Activated CD8-positive, alpha-beta T cell treated with anti-CD3 and anti-CD28 coated beads for 36 hours (primary cell): ENCODE results near the gene RNF150. TPM values are rescaled to one million over a fixed set of nuclear protein-coding genes. Genes with fewer than 3 reads are reported as not detected.

Experiments
- ATAC-seq: fragments of 200-7000 bp; cut with Tn5 transposase; one replicate; pipeline ENCODE4 v1.10.0; 2021; ENCODE audit warnings: mild to moderate bottlenecking, moderate library complexity
- CTCF ChIA-PET: fragments of 350-600 bp; sonication (Branson Sonifier 250); formaldehyde crosslinking; loops from one replicate; lab custom pipeline; 2021; ENCODE audit warnings: antibody characterized with exemption; lab: Charles Lee
- POLR2A ChIA-PET: fragments of 350-600 bp; sonication (Branson Sonifier 250); formaldehyde crosslinking; loops from one replicate; lab custom pipeline; 2021; ENCODE audit warnings: antibody characterized with exemption; lab: Charles Lee
- DNase-seq: peaks from one replicate; pipeline ENCODE4 v3.0.0-alpha.2; 2020
- H3K27ac Mint-ChIP-seq: one replicate; pipeline ENCODE4 v1.8.0; 2021; ENCODE audit warnings: mild to moderate bottlenecking, mixed read lengths
- H3K27me3 Mint-ChIP-seq: one replicate; pipeline ENCODE4 v1.8.0; 2021; ENCODE audit warnings: mixed read lengths
- H3K36me3 Mint-ChIP-seq: one replicate; pipeline ENCODE4 v1.8.0; 2021; ENCODE audit warnings: low read depth, mixed read lengths
- H3K4me1 Mint-ChIP-seq: one replicate; pipeline ENCODE4 v1.8.0; 2021; ENCODE audit warnings: low read depth, mixed read lengths
- H3K4me3 Mint-ChIP-seq: one replicate; pipeline ENCODE4 v1.8.0; 2021; ENCODE audit warnings: mild to moderate bottlenecking, moderate library complexity, mixed read lengths
- H3K9me3 Mint-ChIP-seq: one replicate; pipeline ENCODE4 v1.8.0; 2021; ENCODE audit warnings: mixed read lengths
- intact Hi-C: fragments of 100-400 bp; cut with micrococcal nuclease; formaldehyde crosslinking; loops from one replicate; pipeline ENCODE4 v1.10.0; 2022
- total RNA-seq, 2 experiments: library from RNA; stranded (reverse); gene quantifications; one replicate each; pipeline ENCODE4 v1.2.3, GENCODE V29; 2021
- TF ChIP-seq, protein P1 (sequence below): fragments of 200-600 bp; IDR thresholded peaks from one replicate; pipeline ENCODE4 v1.8.0; 2022; ENCODE audit warnings: antibody characterized with exemption, mild to moderate bottlenecking

RNF150 gene
- total RNA-seq, 2 experiments from 2014 or later, result 0.09 to 0.43 TPM

DNA sequence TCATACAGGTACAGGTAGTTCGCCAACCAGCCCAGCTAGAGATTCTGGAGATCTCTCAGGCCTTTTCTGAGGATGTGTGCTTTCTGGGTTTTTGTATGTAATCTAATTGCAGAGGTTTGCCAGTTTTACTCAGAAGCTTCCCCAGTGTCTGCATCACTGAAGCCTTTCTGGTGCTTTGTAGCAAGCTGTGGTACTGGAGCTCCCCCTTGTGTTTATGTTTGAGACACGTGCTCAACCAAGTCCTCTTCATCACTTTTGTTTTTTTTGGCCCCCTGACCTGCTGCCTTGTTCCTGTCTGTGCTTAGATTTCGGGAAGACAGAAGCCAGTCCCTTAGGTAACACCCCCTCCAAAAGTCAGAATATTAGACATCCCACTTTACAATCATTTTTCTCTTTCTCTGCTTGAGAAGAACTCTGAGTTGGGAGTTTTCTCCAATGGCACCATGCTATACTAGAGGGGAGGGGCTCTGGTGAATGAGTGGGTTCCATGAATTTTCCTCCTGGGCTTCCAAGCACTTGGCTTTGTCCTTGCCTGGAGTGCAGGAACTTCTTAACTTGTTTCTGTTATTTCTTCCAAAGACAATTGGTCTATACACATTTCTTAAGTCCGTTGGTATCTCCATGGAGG is 248.7 kb downstream of the RNF150 start:
- intact Hi-C loops, result no loop called here
- DNase-seq (peak; percentile 44), ATAC-seq (peak; percentile 34)
- peaks cover 16% of the 10 kb centered on the region for H3K9me3 Mint-ChIP-seq
- H3K36me3 Mint-ChIP-seq, result no peaks in the 10 kb centered on the region
- no peaks in the 10 kb centered on the region for H3K27me3 Mint-ChIP-seq
- H3K4me3 Mint-ChIP-seq, result no peak overlapping the region
- TF ChIP-seq, protein P1, sequence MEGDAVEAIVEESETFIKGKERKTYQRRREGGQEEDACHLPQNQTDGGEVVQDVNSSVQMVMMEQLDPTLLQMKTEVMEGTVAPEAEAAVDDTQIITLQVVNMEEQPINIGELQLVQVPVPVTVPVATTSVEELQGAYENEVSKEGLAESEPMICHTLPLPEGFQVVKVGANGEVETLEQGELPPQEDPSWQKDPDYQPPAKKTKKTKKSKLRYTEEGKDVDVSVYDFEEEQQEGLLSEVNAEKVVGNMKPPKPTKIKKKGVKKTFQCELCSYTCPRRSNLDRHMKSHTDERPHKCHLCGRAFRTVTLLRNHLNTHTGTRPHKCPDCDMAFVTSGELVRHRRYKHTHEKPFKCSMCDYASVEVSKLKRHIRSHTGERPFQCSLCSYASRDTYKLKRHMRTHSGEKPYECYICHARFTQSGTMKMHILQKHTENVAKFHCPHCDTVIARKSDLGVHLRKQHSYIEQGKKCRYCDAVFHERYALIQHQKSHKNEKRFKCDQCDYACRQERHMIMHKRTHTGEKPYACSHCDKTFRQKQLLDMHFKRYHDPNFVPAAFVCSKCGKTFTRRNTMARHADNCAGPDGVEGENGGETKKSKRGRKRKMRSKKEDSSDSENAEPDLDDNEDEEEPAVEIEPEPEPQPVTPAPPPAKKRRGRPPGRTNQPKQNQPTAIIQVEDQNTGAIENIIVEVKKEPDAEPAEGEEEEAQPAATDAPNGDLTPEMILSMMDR, result peak; percentile 37
- ChIA-PET POLR2A (no interaction called here), CTCF (interaction anchor here (1.0 to 1.4 kb wide), 6 partner anchors 17 to 203 kb away, joined by 3 to 5 read pairs (median 4); no protein-coding TSS in a partner anchor)
- H3K27ac Mint-ChIP-seq, result no peak overlapping the region
- no peaks in the 10 kb centered on the region for H3K4me1 Mint-ChIP-seq

DNA sequence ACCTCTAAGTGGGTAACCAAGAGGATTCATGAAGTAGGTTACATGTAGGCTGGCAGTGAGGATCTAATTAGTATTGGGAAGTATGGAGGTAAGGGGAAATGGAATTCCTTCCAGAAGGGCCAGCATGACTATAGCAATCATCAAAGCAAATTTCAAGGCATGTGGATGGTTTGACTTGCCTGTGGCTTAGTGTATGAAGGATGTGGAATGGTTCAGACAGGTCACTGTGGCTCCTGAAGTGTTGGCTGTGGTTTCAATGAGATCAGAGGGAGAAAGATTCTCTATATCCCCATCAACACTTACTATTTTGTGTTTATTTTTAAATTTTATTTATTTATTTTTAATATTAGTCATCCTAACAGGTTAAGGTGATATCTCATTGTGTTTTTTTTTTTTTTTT is 255.5 kb downstream of the RNF150 start:
- no peak for ATAC-seq
- Mint-ChIP-seq H3K9me3 (peaks cover 2% of the 10 kb centered on the region), H3K4me1 (no peaks in the 10 kb centered on the region), H3K27ac (no peak overlapping the region), H3K36me3 (no peaks in the 10 kb centered on the region), H3K27me3 (no peaks in the 10 kb centered on the region), H3K4me3 (no peak overlapping the region)
- intact Hi-C loops, result no loop called here
- TF ChIP-seq, protein P1, result no peak
- CTCF ChIA-PET, result no interaction called here
- no peak for DNase-seq
- POLR2A ChIA-PET, result no interaction called here

DNA sequence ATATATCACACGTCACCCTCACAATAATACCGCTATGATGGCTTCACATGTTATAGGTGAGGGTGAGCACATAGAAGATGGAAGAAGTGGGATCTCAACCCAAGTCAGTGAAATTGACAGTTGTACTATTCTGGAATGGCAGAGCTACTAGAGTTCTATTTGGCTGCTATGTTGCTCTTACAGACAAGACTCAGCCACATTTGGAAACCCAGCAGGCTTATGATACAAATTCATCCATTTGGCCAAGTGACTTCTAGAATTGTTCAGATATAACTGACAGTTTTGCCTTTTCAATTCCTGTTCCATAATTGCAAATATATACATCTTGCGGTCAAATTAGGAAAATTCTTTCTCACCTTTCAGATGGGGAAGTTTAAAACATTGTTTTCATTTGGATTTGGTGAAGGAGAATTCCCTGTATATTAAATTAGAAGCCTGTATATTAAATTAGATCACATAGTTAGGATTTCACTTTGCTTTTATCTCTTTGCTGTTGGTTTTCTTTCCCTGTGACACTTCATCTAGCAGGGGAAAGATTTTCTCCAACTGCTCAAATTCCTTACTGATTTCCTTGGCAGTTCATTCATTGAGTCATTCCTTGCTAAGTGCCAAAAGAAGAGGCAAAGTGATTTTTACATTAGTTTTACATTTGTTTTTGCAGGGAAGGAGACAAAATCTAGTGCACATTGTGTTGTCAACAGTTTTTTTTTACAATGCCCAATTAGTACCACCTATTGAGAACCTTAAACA is 256.5 kb downstream of the RNF150 start:
- intact Hi-C loops, result no loop called here
- H3K36me3 Mint-ChIP-seq, result no peaks in the 10 kb centered on the region
- H3K9me3 Mint-ChIP-seq, result no peaks in the 10 kb centered on the region
- H3K27ac Mint-ChIP-seq, result no peak overlapping the region
- ChIA-PET CTCF (no interaction called here), POLR2A (no interaction called here)
- TF ChIP-seq, protein P1, result no peak
- no peaks in the 10 kb centered on the region for H3K4me1 Mint-ChIP-seq
- no peak overlapping the region for H3K4me3 Mint-ChIP-seq
- no peaks in the 10 kb centered on the region for H3K27me3 Mint-ChIP-seq
- DNase-seq (no peak), ATAC-seq (no peak)

DNA sequence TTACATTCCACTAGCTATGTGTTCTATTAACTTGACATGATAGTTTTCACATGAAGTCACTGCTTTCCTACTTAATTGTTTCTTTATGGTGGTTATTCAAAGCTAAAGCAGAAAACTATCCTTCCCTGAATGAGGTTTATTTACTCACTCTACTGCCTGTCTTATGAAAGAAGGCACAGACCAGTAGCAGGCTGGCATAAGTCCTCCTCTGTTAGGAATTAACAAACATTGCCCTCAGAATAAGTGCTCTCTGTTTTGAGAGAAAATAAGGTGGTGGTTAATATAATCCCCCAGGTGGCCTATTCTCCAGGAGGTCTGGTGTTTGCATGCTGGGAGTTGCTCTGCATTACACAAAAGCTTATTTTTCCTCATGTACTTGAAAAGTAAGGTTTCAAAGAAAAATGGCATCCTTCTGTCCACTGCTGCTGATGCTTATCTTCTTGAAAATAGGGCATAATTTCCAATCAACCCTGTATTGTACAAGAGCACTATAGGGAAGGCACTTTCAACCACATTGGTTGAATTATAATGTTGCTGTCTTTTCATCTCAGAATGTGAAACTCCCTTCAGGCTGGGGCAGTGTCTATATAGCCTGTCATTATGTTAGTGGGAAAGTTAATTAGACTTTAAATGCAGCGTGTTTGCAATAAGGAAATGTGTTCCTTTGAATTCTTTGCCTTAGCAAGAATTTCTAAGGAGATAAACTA is 257.4 kb downstream of the RNF150 start:
- ATAC-seq, result no peak
- Mint-ChIP-seq H3K9me3 (no peaks in the 10 kb centered on the region), H3K27me3 (no peaks in the 10 kb centered on the region), H3K36me3 (no peaks in the 10 kb centered on the region), H3K4me1 (no peaks in the 10 kb centered on the region), H3K4me3 (no peak overlapping the region), H3K27ac (no peak overlapping the region)
- POLR2A ChIA-PET, result no interaction called here
- intact Hi-C loops, result no loop called here
- TF ChIP-seq, protein P1, result no peak
- no peak for DNase-seq
- CTCF ChIA-PET, result no interaction called here

DNA sequence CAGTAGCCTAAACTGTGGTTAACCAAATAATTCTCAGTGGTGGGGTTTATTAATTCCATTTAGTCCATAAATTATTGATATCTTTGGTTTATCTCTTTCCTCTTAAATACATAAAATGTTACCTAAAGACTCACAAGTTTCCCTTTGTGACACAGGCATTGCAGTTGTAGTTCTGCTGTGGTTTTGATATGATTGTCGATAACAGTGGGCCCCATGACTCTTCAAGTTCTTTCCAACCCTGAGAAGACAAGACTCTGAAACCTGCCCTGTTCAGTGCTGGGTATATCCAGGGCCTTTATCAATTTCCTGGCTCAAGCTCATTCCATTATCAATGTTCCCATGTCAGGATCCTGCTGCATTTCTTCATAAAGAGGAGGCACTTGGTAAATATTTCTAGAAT is 259.2 kb downstream of the RNF150 start:
- Mint-ChIP-seq H3K36me3 (no peaks in the 10 kb centered on the region), H3K9me3 (no peaks in the 10 kb centered on the region), H3K4me3 (no peak overlapping the region), H3K4me1 (no peaks in the 10 kb centered on the region), H3K27ac (no peak overlapping the region), H3K27me3 (peaks cover 3% of the 10 kb centered on the region)
- TF ChIP-seq, protein P1, result no peak
- ChIA-PET CTCF (no interaction called here), POLR2A (no interaction called here)
- ATAC-seq, result no peak
- no peak for DNase-seq
- intact Hi-C loops, result no loop called here
